C4-2B (cell line): Measurements from ENCODE around the gene LETM1.

Experiments
- H3K27ac ChIP-seq: fragments of 450-650 bp; 2 replicates; pipeline ENCODE4 v1.5.1; 2017
- CTCF ChIP-seq: fragments of 450-650 bp; conservative IDR thresholded peaks from 2 replicates; pipeline ENCODE4 v1.5.1; 2017; ENCODE audit warnings: mild to moderate bottlenecking
- ZFX ChIP-seq: fragments of 450-650 bp; IDR thresholded peaks from 2 replicates; pipeline ENCODE4 v1.6.1; 2017

LETM1 gene

GRCh38 chr4:1887052-1887451 lies 31.1 kb upstream of the LETM1 start:
- TF ChIP-seq CTCF (no peak), ZFX (no peak)
- H3K27ac ChIP-seq, result no peak overlapping the region

- TF ChIP-seq CTCF, result no peak
- no peak for TF ChIP-seq ZFX
- H3K27ac ChIP-seq, result no peak overlapping the region
Observed at GRCh38 chr4:1885414-1885813, 29.5 kb upstream of the LETM1 start.

- no peak overlapping the region for H3K27ac ChIP-seq
- TF ChIP-seq ZFX (no peak), CTCF (no peak)
Observed at GRCh38 chr4:1883583-1883982, 27.6 kb upstream of the LETM1 start.

GRCh38 chr4:1882850-1883271 lies 26.9 kb upstream of the LETM1 start:
- no peak overlapping the region for H3K27ac ChIP-seq
- TF ChIP-seq ZFX (no peak), CTCF (no peak)

GRCh38 chr4:1880332-1880731 lies 24.4 kb upstream of the LETM1 start:
- H3K27ac ChIP-seq, result no peak overlapping the region
- TF ChIP-seq CTCF (no peak), ZFX (no peak)

GRCh38 chr4:1879485-1879884 lies 23.5 kb upstream of the LETM1 start:
- H3K27ac ChIP-seq, result peak overlapping the region; percentile 20; the same call in 1 of the 2 replicates
- TF ChIP-seq CTCF (no peak), ZFX (no peak)

GRCh38 chr4:1874201-1874600 lies 18.2 kb upstream of the LETM1 start:
- TF ChIP-seq CTCF, result no peak
- no peak for TF ChIP-seq ZFX
- H3K27ac ChIP-seq, result no peak overlapping the region

GRCh38 chr4:1873776-1874175 lies 17.8 kb upstream of the LETM1 start:
- TF ChIP-seq CTCF (no peak), ZFX (no peak)
- H3K27ac ChIP-seq, result no peak overlapping the region
